GM23338 (cell line): ENCODE results near the gene OSCAR. TPM values are rescaled to one million over a fixed set of nuclear protein-coding genes. Genes with fewer than 3 reads are reported as not detected.

ENCODE experiments used
- ATAC-seq: fragments of 200-7000 bp; cut with Tn5 transposase; 3 replicates; pipeline ENCODE4 v1.9.1; 2020
- DNase-seq: peaks from one replicate; pipeline ENCODE4 v3.0.0-alpha.2; 2015; ENCODE audit warnings: low spot score
- H2AFZ ChIP-seq: fragments of 200-600 bp; sonication (generic); 2 replicates; pipeline ENCODE4 v1.8.0; 2016; ENCODE audit warnings: antibody characterized with exemption, mild to moderate bottlenecking, moderate library complexity
- H3F3A ChIP-seq: fragments of 200-600 bp; sonication (generic); replicated peaks from 2 replicates; pipeline ENCODE4 v1.8.0; 2017; ENCODE audit warnings: antibody characterized with exemption, mixed run types, low read depth
- H3K27ac ChIP-seq: fragments of 200-600 bp; sonication (generic); 2 replicates; pipeline ENCODE4 v1.6.1; 2016; ENCODE audit warnings: low read depth
- H3K27me3 ChIP-seq: fragments of 200-600 bp; sonication (generic); 2 replicates; pipeline ENCODE4 v1.8.0; 2016; ENCODE audit warnings: mild to moderate bottlenecking, mixed run types, moderate library complexity; ENCODE audit not compliant: insufficient read depth
- H3K36me3 ChIP-seq: fragments of 200-600 bp; sonication (generic); 2 replicates; pipeline ENCODE4 v1.8.0; 2016; ENCODE audit warnings: mild to moderate bottlenecking; ENCODE audit not compliant: insufficient read depth
- H3K4me1 ChIP-seq: fragments of 200-600 bp; sonication (generic); 2 replicates; pipeline ENCODE4 v1.8.0; 2016; ENCODE audit warnings: mild to moderate bottlenecking, moderate library complexity; ENCODE audit not compliant: insufficient read depth
- H3K4me2 ChIP-seq: fragments of 200-600 bp; sonication (generic); 2 replicates; pipeline ENCODE4 v1.7.1; 2017; ENCODE audit warnings: mixed run types
- H3K4me3 ChIP-seq: fragments of 200-600 bp; sonication (generic); 2 replicates; pipeline ENCODE4 v1.6.1; 2016; ENCODE audit warnings: mixed run types
- H3K79me2 ChIP-seq: fragments of 200-600 bp; sonication (generic); replicated peaks from 2 replicates; pipeline ENCODE4 v1.8.0; 2017; ENCODE audit warnings: mild to moderate bottlenecking; ENCODE audit not compliant: insufficient read depth
- H3K9me2 ChIP-seq: fragments of 200-600 bp; sonication (generic); 2 replicates; pipeline ENCODE4 v1.8.0; 2017; ENCODE audit not compliant: insufficient read depth
- H4K20me1 ChIP-seq: fragments of 200-600 bp; sonication (generic); replicated peaks from 2 replicates; pipeline ENCODE4 v1.8.0; 2017; ENCODE audit warnings: mild to moderate bottlenecking; ENCODE audit not compliant: insufficient read depth
- H3K27ac Mint-ChIP-seq: 2 replicates; pipeline ENCODE4 v1.8.0; 2020; ENCODE audit warnings: inconsistent platforms, mild to moderate bottlenecking, moderate library complexity, mixed read lengths
- H3K27me3 Mint-ChIP-seq: 3 replicates; pipeline ENCODE4 v1.8.0; 2022; ENCODE audit warnings: low read depth, mild to moderate bottlenecking, moderate library complexity, mixed read lengths, inconsistent platforms; ENCODE audit not compliant: insufficient read depth, poor library complexity
- H3K36me3 Mint-ChIP-seq: 3 replicates; pipeline ENCODE4 v1.8.0; 2021; ENCODE audit warnings: low read depth, mild to moderate bottlenecking, inconsistent platforms, moderate library complexity, mixed read lengths
- H3K4me1 Mint-ChIP-seq: 3 replicates; pipeline ENCODE4 v1.8.0; 2020; ENCODE audit warnings: mild to moderate bottlenecking, inconsistent platforms, mixed read lengths
- H3K4me3 Mint-ChIP-seq: 3 replicates; pipeline ENCODE4 v1.8.0; 2021; ENCODE audit warnings: moderate library complexity, mild to moderate bottlenecking, inconsistent platforms, mixed read lengths
- H3K9me3 Mint-ChIP-seq: 3 replicates; pipeline ENCODE4 v1.8.0; 2020; ENCODE audit warnings: moderate library complexity, mild to moderate bottlenecking, inconsistent platforms, mixed read lengths
- CREB1 ChIP-seq: fragments of 250-450 bp; sonication (Bioruptor Pico); IDR thresholded peaks from 2 replicates; pipeline ENCODE4 v1.5.0; 2020; ENCODE audit warnings: low read depth, mild to moderate bottlenecking, moderate library complexity
- ETS1 ChIP-seq: IDR thresholded peaks from 2 replicates; pipeline ENCODE4 v1.6.1; 2016; ENCODE audit warnings: antibody characterized with exemption
- EZH2 ChIP-seq: fragments of 200-600 bp; sonication (generic); IDR thresholded peaks from one replicate; pipeline ENCODE4 v1.8.0; 2017; ENCODE audit warnings: antibody characterized with exemption, mild to moderate bottlenecking, low read depth; ENCODE audit not compliant: unreplicated experiment
- EZH2phosphoT487 ChIP-seq: fragments of 200-600 bp; sonication (generic); IDR thresholded peaks from one replicate; pipeline ENCODE4 v1.8.1; 2018; ENCODE audit warnings: antibody characterized with exemption; ENCODE audit not compliant: unreplicated experiment
- JUNB ChIP-seq: IDR thresholded peaks from one replicate; pipeline ENCODE4 v1.6.1; 2016; ENCODE audit warnings: antibody characterized with exemption; ENCODE audit not compliant: unreplicated experiment
- NANOG ChIP-seq: IDR thresholded peaks from 2 replicates; pipeline ENCODE4 v1.6.1; 2016; ENCODE audit warnings: antibody characterized with exemption, borderline replicate concordance
- POLR2AphosphoS5 ChIP-seq: IDR thresholded peaks from 2 replicates; pipeline ENCODE4 v1.6.1; 2016; ENCODE audit warnings: antibody characterized with exemption, low read depth
- REST ChIP-seq: IDR thresholded peaks from one replicate; pipeline ENCODE4 v1.6.1; 2018; ENCODE audit warnings: antibody characterized with exemption; ENCODE audit not compliant: unreplicated experiment
- STAT1 ChIP-seq: IDR thresholded peaks from one replicate; pipeline ENCODE4 v1.6.1; 2016; ENCODE audit warnings: antibody characterized with exemption; ENCODE audit not compliant: unreplicated experiment
- ZNF114 ChIP-seq: fragments of 250-450 bp; sonication (Bioruptor Pico); IDR thresholded peaks from 2 replicates; pipeline ENCODE4 v1.5.0; 2020; ENCODE audit warnings: mild to moderate bottlenecking, moderate library complexity
- ZNF331 ChIP-seq: fragments of 250-450 bp; sonication (Bioruptor Pico); IDR thresholded peaks from 2 replicates; pipeline ENCODE4 v1.5.0; 2020; ENCODE audit warnings: low read depth, mild to moderate bottlenecking, moderate library complexity
- polyA plus RNA-seq: library from polyadenylated mRNA; unstranded; fragments of >200 nt; fragmentation: Nextera tagmentation; extraction: Ambion mirVana; gene quantifications from 2 replicates; pipeline ENCODE4 v1.2.1, GENCODE V29; 2016
- total RNA-seq: library from RNA; depleted of rRNA; stranded (reverse); fragments of >200 nt; shearing (Covaris generic); gene quantifications from 2 replicates; pipeline ENCODE4 v1.2.3, GENCODE V29; 2014
- TF ChIP-seq, protein P1 (sequence below), 2 experiments: fragments of 200-600 bp in 1 of 2; sonication (generic) in 1 of 2; conservative IDR thresholded peaks; 2 replicates each; pipeline versions ENCODE4 v1.5.1 to v1.6.1; 2016 to 2017; ENCODE audit warnings: antibody characterized with exemption in 2 of 2, low read depth in 2 of 2, mild to moderate bottlenecking in 2 of 2, moderate library complexity in 1 of 2
- TF ChIP-seq, protein P2 (sequence below): fragments of 250-450 bp; sonication (Bioruptor Pico); IDR thresholded peaks from 2 replicates; pipeline ENCODE4 v1.5.0; 2020; ENCODE audit warnings: mild to moderate bottlenecking, moderate library complexity

OSCAR gene
- total and polyA plus RNA-seq, 2 experiments from 2014 or later = 0.31 to 1.6 TPM

- Histone ChIP-seq H3K9me2 (no peaks in the 10 kb centered on the region), H3F3A (no peaks in the 10 kb centered on the region), H3K36me3 (no peaks in the 10 kb centered on the region), H4K20me1 (no peaks in the 10 kb centered on the region), H3K79me2 (no peaks in the 10 kb centered on the region), H3K4me3 (no peak overlapping the region), H3K4me2 (no peak overlapping the region), H2AFZ (no peak overlapping the region), H3K27ac (no peak overlapping the region), H3K27me3 (no peaks in the 10 kb centered on the region), H3K4me1 (no peaks in the 10 kb centered on the region)
- DNase-seq = no peak
- Mint-ChIP-seq H3K27ac (no peak overlapping the region), H3K9me3 (no peaks in the 10 kb centered on the region; the same call in 2 of the 3 replicates), H3K4me1 (peaks cover 2% of the 10 kb centered on the region; the same call in 1 of the 3 replicates), H3K27me3 (peaks cover 17% of the 10 kb centered on the region), H3K36me3 (no peaks in the 10 kb centered on the region), H3K4me3 (no peak overlapping the region)
- TF ChIP-seq STAT1 (no peak), REST (no peak), EZH2 (no peak), CREB1 (CRISPR knock-in tag) (no peak), ETS1 (no peak), JUNB (no peak), EZH2phosphoT487 (no peak), NANOG (no peak), ZNF331 (no peak), POLR2AphosphoS5 (no peak), ZNF114 (CRISPR knock-in tag) (no peak)
- TF ChIP-seq, protein P1, sequence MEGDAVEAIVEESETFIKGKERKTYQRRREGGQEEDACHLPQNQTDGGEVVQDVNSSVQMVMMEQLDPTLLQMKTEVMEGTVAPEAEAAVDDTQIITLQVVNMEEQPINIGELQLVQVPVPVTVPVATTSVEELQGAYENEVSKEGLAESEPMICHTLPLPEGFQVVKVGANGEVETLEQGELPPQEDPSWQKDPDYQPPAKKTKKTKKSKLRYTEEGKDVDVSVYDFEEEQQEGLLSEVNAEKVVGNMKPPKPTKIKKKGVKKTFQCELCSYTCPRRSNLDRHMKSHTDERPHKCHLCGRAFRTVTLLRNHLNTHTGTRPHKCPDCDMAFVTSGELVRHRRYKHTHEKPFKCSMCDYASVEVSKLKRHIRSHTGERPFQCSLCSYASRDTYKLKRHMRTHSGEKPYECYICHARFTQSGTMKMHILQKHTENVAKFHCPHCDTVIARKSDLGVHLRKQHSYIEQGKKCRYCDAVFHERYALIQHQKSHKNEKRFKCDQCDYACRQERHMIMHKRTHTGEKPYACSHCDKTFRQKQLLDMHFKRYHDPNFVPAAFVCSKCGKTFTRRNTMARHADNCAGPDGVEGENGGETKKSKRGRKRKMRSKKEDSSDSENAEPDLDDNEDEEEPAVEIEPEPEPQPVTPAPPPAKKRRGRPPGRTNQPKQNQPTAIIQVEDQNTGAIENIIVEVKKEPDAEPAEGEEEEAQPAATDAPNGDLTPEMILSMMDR (conservative IDR thresholded peaks at IDR 0.05; ENCODE audit: low read depth in 2 of 2) = no peak
- TF ChIP-seq, protein P2, sequence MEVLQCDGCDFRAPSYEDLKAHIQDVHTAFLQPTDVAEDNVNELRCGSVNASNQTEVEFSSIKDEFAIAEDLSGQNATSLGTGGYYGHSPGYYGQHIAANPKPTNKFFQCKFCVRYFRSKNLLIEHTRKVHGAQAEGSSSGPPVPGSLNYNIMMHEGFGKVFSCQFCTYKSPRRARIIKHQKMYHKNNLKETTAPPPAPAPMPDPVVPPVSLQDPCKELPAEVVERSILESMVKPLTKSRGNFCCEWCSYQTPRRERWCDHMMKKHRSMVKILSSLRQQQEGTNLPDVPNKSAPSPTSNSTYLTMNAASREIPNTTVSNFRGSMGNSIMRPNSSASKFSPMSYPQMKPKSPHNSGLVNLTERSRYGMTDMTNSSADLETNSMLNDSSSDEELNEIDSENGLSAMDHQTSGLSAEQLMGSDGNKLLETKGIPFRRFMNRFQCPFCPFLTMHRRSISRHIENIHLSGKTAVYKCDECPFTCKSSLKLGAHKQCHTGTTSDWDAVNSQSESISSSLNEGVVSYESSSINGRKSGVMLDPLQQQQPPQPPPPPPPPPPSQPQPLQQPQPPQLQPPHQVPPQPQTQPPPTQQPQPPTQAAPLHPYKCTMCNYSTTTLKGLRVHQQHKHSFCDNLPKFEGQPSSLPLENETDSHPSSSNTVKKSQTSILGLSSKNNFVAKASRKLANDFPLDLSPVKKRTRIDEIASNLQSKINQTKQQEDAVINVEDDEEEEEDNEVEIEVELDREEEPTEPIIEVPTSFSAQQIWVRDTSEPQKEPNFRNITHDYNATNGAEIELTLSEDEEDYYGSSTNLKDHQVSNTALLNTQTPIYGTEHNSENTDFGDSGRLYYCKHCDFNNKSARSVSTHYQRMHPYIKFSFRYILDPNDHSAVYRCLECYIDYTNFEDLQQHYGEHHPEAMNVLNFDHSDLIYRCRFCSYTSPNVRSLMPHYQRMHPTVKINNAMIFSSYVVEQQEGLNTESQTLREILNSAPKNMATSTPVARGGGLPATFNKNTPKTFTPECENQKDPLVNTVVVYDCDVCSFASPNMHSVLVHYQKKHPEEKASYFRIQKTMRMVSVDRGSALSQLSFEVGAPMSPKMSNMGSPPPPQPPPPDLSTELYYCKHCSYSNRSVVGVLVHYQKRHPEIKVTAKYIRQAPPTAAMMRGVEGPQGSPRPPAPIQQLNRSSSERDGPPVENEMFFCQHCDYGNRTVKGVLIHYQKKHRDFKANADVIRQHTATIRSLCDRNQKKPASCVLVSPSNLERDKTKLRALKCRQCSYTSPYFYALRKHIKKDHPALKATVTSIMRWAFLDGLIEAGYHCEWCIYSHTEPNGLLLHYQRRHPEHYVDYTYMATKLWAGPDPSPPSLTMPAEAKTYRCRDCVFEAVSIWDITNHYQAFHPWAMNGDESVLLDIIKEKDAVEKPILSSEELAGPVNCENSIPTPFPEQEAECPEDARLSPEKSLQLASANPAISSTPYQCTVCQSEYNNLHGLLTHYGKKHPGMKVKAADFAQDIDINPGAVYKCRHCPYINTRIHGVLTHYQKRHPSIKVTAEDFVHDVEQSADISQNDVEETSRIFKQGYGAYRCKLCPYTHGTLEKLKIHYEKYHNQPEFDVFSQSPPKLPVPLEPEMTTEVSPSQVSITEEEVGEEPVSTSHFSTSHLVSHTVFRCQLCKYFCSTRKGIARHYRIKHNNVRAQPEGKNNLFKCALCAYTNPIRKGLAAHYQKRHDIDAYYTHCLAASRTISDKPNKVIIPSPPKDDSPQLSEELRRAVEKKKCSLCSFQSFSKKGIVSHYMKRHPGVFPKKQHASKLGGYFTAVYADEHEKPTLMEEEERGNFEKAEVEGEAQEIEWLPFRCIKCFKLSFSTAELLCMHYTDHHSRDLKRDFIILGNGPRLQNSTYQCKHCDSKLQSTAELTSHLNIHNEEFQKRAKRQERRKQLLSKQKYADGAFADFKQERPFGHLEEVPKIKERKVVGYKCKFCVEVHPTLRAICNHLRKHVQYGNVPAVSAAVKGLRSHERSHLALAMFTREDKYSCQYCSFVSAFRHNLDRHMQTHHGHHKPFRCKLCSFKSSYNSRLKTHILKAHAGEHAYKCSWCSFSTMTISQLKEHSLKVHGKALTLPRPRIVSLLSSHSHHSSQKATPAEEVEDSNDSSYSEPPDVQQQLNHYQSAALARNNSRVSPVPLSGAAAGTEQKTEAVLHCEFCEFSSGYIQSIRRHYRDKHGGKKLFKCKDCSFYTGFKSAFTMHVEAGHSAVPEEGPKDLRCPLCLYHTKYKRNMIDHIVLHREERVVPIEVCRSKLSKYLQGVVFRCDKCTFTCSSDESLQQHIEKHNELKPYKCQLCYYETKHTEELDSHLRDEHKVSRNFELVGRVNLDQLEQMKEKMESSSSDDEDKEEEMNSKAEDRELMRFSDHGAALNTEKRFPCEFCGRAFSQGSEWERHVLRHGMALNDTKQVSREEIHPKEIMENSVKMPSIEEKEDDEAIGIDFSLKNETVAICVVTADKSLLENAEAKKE (CRISPR knock-in tag) = no peak
- ATAC-seq = no peak
Observed at GRCh38 chr19:54062643-54063042, 38.0 kb downstream of the OSCAR start.
